H1 (cell line): ENCODE measurements around the gene SMARCD2. TPM values are rescaled to one million over a fixed set of nuclear protein-coding genes. Genes with fewer than 3 reads are reported as not detected.

Source experiments
- CTCF ChIA-PET: fragments of 300-600 bp; sonication (Branson Sonifier 250); formaldehyde crosslinking; loops from one replicate; lab custom pipeline; 2021; ENCODE audit not compliant: partially characterized antibody; lab: Charles Lee
- POLR2A ChIA-PET: fragments of 300-600 bp; sonication (Branson Sonifier 250); formaldehyde crosslinking; loops from one replicate; lab custom pipeline; 2021; ENCODE audit warnings: inconsistent platforms; ENCODE audit not compliant: partially characterized antibody; lab: Charles Lee
- DNase-seq, 2 experiments: peaks; one replicate each; pipeline versions ENCODE4 v3.0.0 to v3.0.0-alpha.2; 2010 to 2022; ENCODE audit warnings: low spot score in 2 of 2, low read depth in 1 of 2, mixed read lengths in 1 of 2
- FAIRE-seq: peaks from 2 replicates; lab custom pipeline; 2011; peaks lifted over from hg19 to GRCh38; lab: Jason Lieb, UNC
- H2AFZ ChIP-seq: 2 replicates; pipeline ENCODE4 v1.8.1; 2012; ENCODE audit warnings: low read length, inconsistent platforms
- H2AK5ac ChIP-seq: 2 replicates; pipeline ENCODE4 v1.6.1; 2013; ENCODE audit warnings: low read depth, low read length
- H2BK120ac ChIP-seq: replicated peaks from 2 replicates; pipeline ENCODE3; 2013; ENCODE audit warnings: low read depth, low read length, inconsistent platforms
- H2BK12ac ChIP-seq: 2 replicates; pipeline ENCODE4 v1.6.1; 2013; ENCODE audit warnings: low read depth, low read length
- H2BK15ac ChIP-seq: 2 replicates; pipeline ENCODE4 v1.6.1; 2013; ENCODE audit warnings: low read length
- H2BK20ac ChIP-seq: 2 replicates; pipeline ENCODE4 v1.6.1; 2013; ENCODE audit warnings: low read length
- H2BK5ac ChIP-seq: 2 replicates; pipeline ENCODE4 v1.6.1; 2013; ENCODE audit warnings: low read depth, low read length
- H3K14ac ChIP-seq: 2 replicates; pipeline ENCODE4 v1.6.1; 2013; ENCODE audit warnings: inconsistent platforms; ENCODE audit not compliant: insufficient read length
- H3K18ac ChIP-seq: 2 replicates; pipeline ENCODE4 v1.6.1; 2013; ENCODE audit warnings: low read length; ENCODE audit errors: extremely low read depth
- H3K23ac ChIP-seq: 2 replicates; pipeline ENCODE4 v1.6.1; 2013; ENCODE audit warnings: inconsistent platforms; ENCODE audit not compliant: insufficient read length
- H3K23me2 ChIP-seq: 2 replicates; pipeline ENCODE4 v1.6.1; 2013; ENCODE audit warnings: low read depth, low read length
- H3K27ac ChIP-seq: 2 replicates; pipeline ENCODE4 v1.6.1; 2011; ENCODE audit warnings: low read depth, low read length, inconsistent platforms
- H3K27me3 ChIP-seq, 4 experiments: replicated peaks in 1 of 4; 1 replicate in 1 of 4; 2 replicates in 3 of 4; pipeline versions ENCODE4 v1.6.1 to v1.8.1; 2011 to 2013; ENCODE audit warnings: low read length in 3 of 4, mild to moderate bottlenecking in 3 of 4, inconsistent platforms in 2 of 4, mixed read lengths in 2 of 4, moderate library complexity in 1 of 4; ENCODE audit not compliant: control insufficient read depth in 3 of 4, insufficient read depth in 3 of 4; ENCODE audit errors: extremely low read depth in 1 of 4
- H3K36me3 ChIP-seq, 4 experiments: 2 replicates each; pipeline versions ENCODE4 v1.6.1 to v1.8.1; 2011 to 2013; ENCODE audit warnings: mild to moderate bottlenecking in 4 of 4, low read length in 3 of 4, moderate library complexity in 2 of 4, control low read depth in 1 of 4, inconsistent platforms in 1 of 4; ENCODE audit not compliant: insufficient read depth in 4 of 4, control insufficient read depth in 2 of 4
- H3K4ac ChIP-seq: replicated peaks from 2 replicates; pipeline ENCODE3; 2013; ENCODE audit warnings: low read length, low read depth, mixed read lengths, inconsistent platforms; ENCODE audit not compliant: insufficient read length
- H3K4me1 ChIP-seq, 4 experiments: replicated peaks in 1 of 4; 1 replicate in 1 of 4; 2 replicates in 3 of 4; pipeline versions ENCODE4 v1.6.1 to v1.8.1; 2011 to 2013; ENCODE audit warnings: low read length in 3 of 4, inconsistent platforms in 2 of 4, mixed read lengths in 1 of 4; ENCODE audit not compliant: insufficient read depth in 4 of 4, control insufficient read depth in 3 of 4
- H3K4me2 ChIP-seq, 2 experiments: 2 replicates each; pipeline versions ENCODE4 v1.6.1 to v1.8.1; 2011 to 2013; ENCODE audit warnings: low read depth in 2 of 2, low read length in 2 of 2, control low read depth in 1 of 2, inconsistent platforms in 1 of 2, mild to moderate bottlenecking in 1 of 2; ENCODE audit not compliant: insufficient read depth in 1 of 2
- H3K4me3 ChIP-seq, 4 experiments: fragments of 200-600, 300-600 bp in 1 of 4; sonication (generic), shearing (Covaris generic), sonication (Bioruptor Twin) in 1 of 4; 2 replicates each; pipeline versions ENCODE4 v1.5.1 to v1.8.1; 2011 to 2016; ENCODE audit warnings: low read length in 4 of 4, low read depth in 3 of 4, control low read depth in 2 of 4, inconsistent platforms in 2 of 4, mild to moderate bottlenecking in 2 of 4, mixed read lengths in 1 of 4, moderate library complexity in 1 of 4; ENCODE audit not compliant: insufficient read depth in 2 of 4; ENCODE audit errors: extremely low read depth in 1 of 4
- H3K56ac ChIP-seq: replicated peaks from 2 replicates; pipeline ENCODE3; 2013; ENCODE audit warnings: low read depth, mild to moderate bottlenecking, mixed read lengths, low read length, inconsistent platforms; ENCODE audit not compliant: insufficient read length
- H3K79me1 ChIP-seq: 2 replicates; pipeline ENCODE4 v1.6.1; 2013; ENCODE audit warnings: low read depth, low read length, control low read depth
- H3K79me2 ChIP-seq, 2 experiments: 2 replicates each; pipeline versions ENCODE4 v1.6.1 to v1.8.1; 2012 to 2013; ENCODE audit warnings: low read length in 2 of 2, mild to moderate bottlenecking in 2 of 2, inconsistent platforms in 1 of 2; ENCODE audit not compliant: insufficient read depth in 2 of 2, control insufficient read depth in 1 of 2
- H3K9ac ChIP-seq, 4 experiments: replicated peaks in 1 of 4; 1 replicate in 1 of 4; 2 replicates in 3 of 4; pipeline versions ENCODE4 v1.6.1 to v1.8.1; 2011 to 2013; ENCODE audit warnings: low read depth in 3 of 4, low read length in 3 of 4, control low read depth in 2 of 4, mild to moderate bottlenecking in 2 of 4, moderate library complexity in 2 of 4, inconsistent platforms in 1 of 4; ENCODE audit errors: extremely low read depth in 1 of 4
- H3K9me3 ChIP-seq, 2 experiments: 2 replicates each; pipeline versions ENCODE4 v1.6.1 to v1.8.1; 2012 to 2013; ENCODE audit warnings: mild to moderate bottlenecking in 2 of 2, moderate library complexity in 2 of 2, control low read depth in 1 of 2, inconsistent platforms in 1 of 2, low read depth in 1 of 2, low read length in 1 of 2, mixed read lengths in 1 of 2; ENCODE audit not compliant: insufficient read depth in 2 of 2
- H4K20me1 ChIP-seq, 2 experiments: replicated peaks in 1 of 2; 2 replicates each; pipeline versions ENCODE3 to v1.8.1; 2011 to 2013; ENCODE audit warnings: inconsistent platforms in 2 of 2, low read length in 2 of 2, mild to moderate bottlenecking in 1 of 2; ENCODE audit not compliant: insufficient read depth in 2 of 2, control insufficient read depth in 1 of 2
- H4K5ac ChIP-seq: 2 replicates; pipeline ENCODE4 v1.6.1; 2013; ENCODE audit warnings: low read length, low read depth, mixed read lengths, inconsistent platforms; ENCODE audit not compliant: insufficient read length
- H4K8ac ChIP-seq: 2 replicates; pipeline ENCODE4 v1.8.0; 2013; ENCODE audit warnings: mild to moderate bottlenecking, moderate library complexity, low read length, inconsistent platforms; ENCODE audit not compliant: insufficient read depth; ENCODE audit errors: extremely low read depth
- H4K91ac ChIP-seq: replicated peaks from 2 replicates; pipeline ENCODE3; 2013; ENCODE audit warnings: low read length, mixed read lengths, inconsistent platforms; ENCODE audit not compliant: insufficient read length
- CREB1 ChIP-seq: IDR thresholded peaks from 2 replicates; pipeline ENCODE4 v1.6.1; 2012; ENCODE audit warnings: inconsistent platforms
- RNF2 ChIP-seq: fragments of 200-900, 300-1000 bp; sonication (generic); IDR thresholded peaks from 2 replicates; pipeline ENCODE4 v1.7.1; 2016; ENCODE audit warnings: borderline replicate concordance, low read depth, mild to moderate bottlenecking, antibody characterized with exemption, low read length; ENCODE audit not compliant: poor library complexity, severe bottlenecking; ENCODE audit errors: missing control alignments
- SAP30 ChIP-seq: fragments of 300-600 bp; sonication (generic); IDR thresholded peaks from 2 replicates; pipeline ENCODE4 v1.7.1; 2012; ENCODE audit warnings: low read length, moderate library complexity, mild to moderate bottlenecking, inconsistent platforms; ENCODE audit not compliant: insufficient read depth, insufficient replicate concordance
- SP4 ChIP-seq: IDR thresholded peaks from 2 replicates; pipeline ENCODE4 v1.6.1; 2012; ENCODE audit warnings: low read length, inconsistent platforms
- WGBS, 2 experiments: shearing (Covaris generic) in 1 of 2; methylation state at CpG; one replicate each; pipeline versions ENCODE4 v1.1.6 to v1.1.7; 2013 to 2015; ENCODE audit warnings: low lambda C conversion rate in 2 of 2, mixed read lengths in 2 of 2, inconsistent platforms in 1 of 2, low coverage in 1 of 2, missing lambda C conversion rate in 1 of 2; ENCODE audit not compliant: insufficient replicate concordance in 2 of 2, insufficient coverage in 1 of 2, insufficient read length in 1 of 2; ENCODE audit errors: extremely low coverage in 1 of 2, missing lambda C conversion rate in 1 of 2; 5-methylcytosine and 5-hydroxymethylcytosine counted together
- polyA plus RNA-seq, 7 experiments: library from polyadenylated mRNA; depleted of rRNA in 3 of 7; stranded (reverse) in 5 of 7; unstranded in 2 of 7; fragments of >200 nt in 5 of 7; fragments of 200-250 nt in 2 of 7; gene quantifications; 1 replicate in 5 of 7; 2 replicates in 1 of 7; 4 replicates in 1 of 7; pipeline versions ENCODE4 v1.2.1 to v1.2.3, GENCODE V29; 2011 to 2013; ENCODE audit warnings: missing spikeins in 2 of 7, mixed read lengths in 2 of 7
- total RNA-seq: library from RNA; stranded (reverse); fragmentation: NEBNext Ultra II Directional; extraction: Animal tissue kit (Norgen Biotek cat#: 25700); gene quantifications from 2 replicates; pipeline ENCODE4 v1.2.1, GENCODE V29; 2021

SMARCD2 gene
- total and polyA plus RNA-seq, 2 of the 8 experiments (the other 6 are each of a cell fraction or from before 2014, with no cell fraction given), result 90.0 to 92.2 TPM

GRCh38 chr17:63827801-63828221, 14.7 kb downstream of the SMARCD2 start:
- peaks cover 18% of the 10 kb centered on the region; the same call in 1 of the 2 replicates for H3K79me1 ChIP-seq
- H2BK15ac ChIP-seq, result no peak overlapping the region
- H3K18ac ChIP-seq, result 0 out of 2 replicates have a peak overlapping the region, but pooled peaks have one; percentile 15
- peaks cover 0 to 3% (median 0%) of the 10 kb centered on the region in 4 experiments; a peak in 1 of 7 replicates for H3K4me1 ChIP-seq
- peak overlapping the region; percentile 87 to 93 for H3K4me2 ChIP-seq
- H2BK12ac ChIP-seq, result peak overlapping the region; percentile 28; the same call in 1 of the 2 replicates
- H3K23ac ChIP-seq, result no peak overlapping the region
- H2AK5ac ChIP-seq, result no peak overlapping the region
- H3K56ac ChIP-seq, result peak overlapping the region; percentile 32
- H3K23me2 ChIP-seq, result peaks cover 8% of the 10 kb centered on the region
- H4K8ac ChIP-seq, result peak overlapping the region; percentile 98; the same call in 1 of the 2 replicates
- TF ChIP-seq RNF2 (no peak), CREB1 (no peak), SAP30 (peak; percentile 55), SP4 (no peak)
- H4K91ac ChIP-seq, result peak overlapping the region; percentile 72
- peak overlapping the region; percentile 96 for H2BK5ac ChIP-seq
- peak overlapping the region; percentile 99 for H3K27ac ChIP-seq
- no peak overlapping the region for H4K5ac ChIP-seq
- no peaks in the 10 kb centered on the region for H3K9me3 ChIP-seq
- H3K14ac ChIP-seq, result no peak overlapping the region
- WGBS, 2 experiments, result 6% methylated on average over 19 of the region's 19 CpGs; no CpG with 5 or more reads in 1 of the 2 experiments
- ChIA-PET POLR2A (interaction anchor here (0.8 to 32.3 kb wide), 9 partner anchors 4 to 276 kb away, joined by 3 to 593 read pairs (median 4); partner anchors contain the start of genes CCDC47, DDX42, FTSJ3 and PSMC5), CTCF (interaction anchor here (0.6 to 1.8 kb wide), 11 partner anchors 9 to 1012 kb away, joined by 3 to 15 read pairs (median 3); no protein-coding TSS in a partner anchor)
- H3K79me2 ChIP-seq, result peaks cover 0 to 38% of the 10 kb centered on the region in 2 experiments; a peak in 3 of 4 replicates
- FAIRE-seq (no peak), DNase-seq (no peak)
- H3K36me3 ChIP-seq, result peaks cover 49 to 72% (median 66%) of the 10 kb centered on the region in 4 experiments
- no peak overlapping the region for H2AFZ ChIP-seq
- H3K27me3 ChIP-seq, result no peaks in the 10 kb centered on the region
- H2BK120ac ChIP-seq, result no peak overlapping the region
- H4K20me1 ChIP-seq, result peaks cover 2 to 21% of the 10 kb centered on the region in 2 experiments
- H2BK20ac ChIP-seq, result no peak overlapping the region
- H3K4me3 ChIP-seq, result peak overlapping the region; percentile 76 to 99 (median 94)
- H3K4ac ChIP-seq, result peak overlapping the region; percentile 70
- H3K9ac ChIP-seq, result peak overlapping the region; percentile 77 to 95 (median 90)
